Lower lobe of right lung (tissue), 2 donors: ENCODE data around the gene TCEAL5. TPM values are rescaled to one million over a fixed set of nuclear protein-coding genes. Genes with fewer than 3 reads are reported as not detected.
"Not testable (repeated sequence)": the region's sequence is repeated elsewhere in the genome, so short reads cannot be mapped to it uniquely, and the experiment has no call there.

ENCODE experiments used
- ATAC-seq, 2 donors: fragments of 200-7000 bp; cut with Tn5 transposase; one replicate each; pipeline ENCODE4 v1.9.1; 2020 to 2022; ENCODE audit warnings: mild to moderate bottlenecking in 2 of 2, moderate library complexity in 2 of 2
- DNase-seq: peaks from one replicate; pipeline ENCODE4 v3.0.0-alpha.2; 2020
- H3K27ac ChIP-seq: fragments of 200-600 bp; one replicate; pipeline ENCODE4 v1.8.0; 2022
- H3K27me3 ChIP-seq: fragments of 200-600 bp; one replicate; pipeline ENCODE4 v1.8.0; 2022; ENCODE audit warnings: low read depth
- H3K36me3 ChIP-seq: fragments of 200-600 bp; one replicate; pipeline ENCODE4 v1.8.0; 2022; ENCODE audit warnings: mild to moderate bottlenecking
- H3K4me1 ChIP-seq: fragments of 200-600 bp; one replicate; pipeline ENCODE4 v1.8.0; 2022
- H3K4me3 ChIP-seq: fragments of 200-600 bp; one replicate; pipeline ENCODE4 v1.8.0; 2022; ENCODE audit warnings: mild to moderate bottlenecking
- H3K9me3 ChIP-seq: fragments of 200-600 bp; one replicate; pipeline ENCODE4 v1.8.0; 2022
- CTCF ChIP-seq: fragments of 200-600 bp; IDR thresholded peaks from one replicate; pipeline ENCODE4 v1.8.0; 2022; ENCODE audit warnings: antibody characterized with exemption, mild to moderate bottlenecking
- intact Hi-C: fragments of 100-400 bp; cut with DNase I; formaldehyde crosslinking; loops from one replicate; pipeline ENCODE4 v1.11.0; 2022
- long read RNA-seq: library from polyadenylated mRNA; unstranded; transcript quantifications from one replicate; pipeline ENCODE4 v2.0.0, GENCODE V29; 2021
- total RNA-seq: library from RNA; stranded (reverse); fragmentation: NEBNext Ultra II Directional; extraction: Animal tissue kit (Norgen Biotek cat#: 25700); gene quantifications from one replicate; pipeline ENCODE4 v1.2.1, GENCODE V29; 2021
- donor health status: DM: no; HTN: yes; CAD: no; lungs with severe emphysema.

Gene TCEAL5
- total RNA-seq: not detected
- long read RNA-seq: 0 reads

GRCh38 chrX:103276581-103277002 lies at the start of gene TCEAL5:
Gene TCEAL5, minus strand, starts transcription at chrX:103276750. Its CDS starts 2,187 bp downstream, at chrX:103274563.
- Histone ChIP-seq H3K27me3 (peaks cover 10% of the 10 kb centered on the region), H3K9me3 (no peaks in the 10 kb centered on the region), H3K4me1 (no peaks in the 10 kb centered on the region), H3K27ac (no peak within 1 kb of the TSS), H3K4me3 (no peak within 1 kb of the TSS), H3K36me3 (no peaks in the 10 kb centered on the region)
- no peak for ATAC-seq
- intact Hi-C loops: no loop called here
- DNase-seq: no peak
- TF ChIP-seq CTCF: no peak

- intact Hi-C loops: no loop called here
- Histone ChIP-seq H3K9me3 (no peaks in the 10 kb centered on the region), H3K4me1 (no peaks in the 10 kb centered on the region), H3K36me3 (no peaks in the 10 kb centered on the region), H3K27me3 (no peaks in the 10 kb centered on the region), H3K27ac (no peak overlapping the region), H3K4me3 (peak overlapping the region; percentile 55)
- TF ChIP-seq CTCF: no peak
- DNase-seq (no peak), ATAC-seq (no peak)
Observed at GRCh38 chrX:103311399-103311780, 34.8 kb upstream of the TCEAL5 start.

GRCh38 chrX:103310555-103311398 lies 34.2 kb upstream of the TCEAL5 start, which contains the start of gene BEX2:
Gene BEX2, minus strand, starts transcription at chrX:103310990. Its CDS starts 1,014 bp downstream, at chrX:103309976.
- ATAC-seq (peak; percentile 98 to 99), DNase-seq (peak; percentile 84)
- Histone ChIP-seq H3K27me3 (no peaks in the 10 kb centered on the region), H3K36me3 (no peaks in the 10 kb centered on the region), H3K4me1 (no peaks in the 10 kb centered on the region), H3K27ac (peak within 1 kb of the TSS; percentile 68), H3K9me3 (no peaks in the 10 kb centered on the region), H3K4me3 (peak within 1 kb of the TSS; percentile 55)
- intact Hi-C loops: no loop called here
- TF ChIP-seq CTCF: no peak

- no peaks in the 10 kb centered on the region for H3K9me3 ChIP-seq
- intact Hi-C loops: no loop called here
- peak; percentile 54 to 55 for ATAC-seq
- H3K36me3 ChIP-seq: no peaks in the 10 kb centered on the region
- no peak for DNase-seq
- H3K4me1 ChIP-seq: no peaks in the 10 kb centered on the region
- TF ChIP-seq CTCF: no peak
- H3K4me3 ChIP-seq: peak overlapping the region; percentile 55
- H3K27me3 ChIP-seq: no peaks in the 10 kb centered on the region
- no peak overlapping the region for H3K27ac ChIP-seq
Observed at GRCh38 chrX:103309860-103310554, 33.5 kb upstream of the TCEAL5 start.

GRCh38 chrX:103305666-103306065 lies 29.1 kb upstream of the TCEAL5 start:
- H3K9me3 ChIP-seq, H3K27me3 ChIP-seq, DNase-seq, H3K27ac ChIP-seq, H3K4me1 ChIP-seq, ATAC-seq, intact Hi-C loops, H3K36me3 ChIP-seq, H3K4me3 ChIP-seq: not testable (repeated sequence)

- Histone ChIP-seq H3K27ac (no peak overlapping the region), H3K4me3 (no peak overlapping the region), H3K9me3 (no peaks in the 10 kb centered on the region), H3K4me1 (no peaks in the 10 kb centered on the region), H3K27me3 (no peaks in the 10 kb centered on the region), H3K36me3 (no peaks in the 10 kb centered on the region)
- intact Hi-C loops: no loop called here
- DNase-seq: no peak
- no peak for ATAC-seq
- no peak for TF ChIP-seq CTCF
Observed at GRCh38 chrX:103304705-103305104, 28.2 kb upstream of the TCEAL5 start.
